GM23338 (cell line): ENCODE data around the gene PDLIM5. TPM values are rescaled to one million over a fixed set of nuclear protein-coding genes. Genes with fewer than 3 reads are reported as not detected.

Experiments used
- ATAC-seq: fragments of 200-7000 bp; cut with Tn5 transposase; 3 replicates; pipeline ENCODE4 v1.9.1; 2020
- DNase-seq: peaks from one replicate; pipeline ENCODE4 v3.0.0-alpha.2; 2015; ENCODE audit warnings: low spot score
- H2AFZ ChIP-seq: fragments of 200-600 bp; sonication (generic); 2 replicates; pipeline ENCODE4 v1.8.0; 2016; ENCODE audit warnings: antibody characterized with exemption, mild to moderate bottlenecking, moderate library complexity
- H3F3A ChIP-seq: fragments of 200-600 bp; sonication (generic); replicated peaks from 2 replicates; pipeline ENCODE4 v1.8.0; 2017; ENCODE audit warnings: antibody characterized with exemption, mixed run types, low read depth
- H3K27ac ChIP-seq: fragments of 200-600 bp; sonication (generic); 2 replicates; pipeline ENCODE4 v1.6.1; 2016; ENCODE audit warnings: low read depth
- H3K27me3 ChIP-seq: fragments of 200-600 bp; sonication (generic); 2 replicates; pipeline ENCODE4 v1.8.0; 2016; ENCODE audit warnings: mild to moderate bottlenecking, mixed run types, moderate library complexity; ENCODE audit not compliant: insufficient read depth
- H3K36me3 ChIP-seq: fragments of 200-600 bp; sonication (generic); 2 replicates; pipeline ENCODE4 v1.8.0; 2016; ENCODE audit warnings: mild to moderate bottlenecking; ENCODE audit not compliant: insufficient read depth
- H3K4me1 ChIP-seq: fragments of 200-600 bp; sonication (generic); 2 replicates; pipeline ENCODE4 v1.8.0; 2016; ENCODE audit warnings: mild to moderate bottlenecking, moderate library complexity; ENCODE audit not compliant: insufficient read depth
- H3K4me2 ChIP-seq: fragments of 200-600 bp; sonication (generic); 2 replicates; pipeline ENCODE4 v1.7.1; 2017; ENCODE audit warnings: mixed run types
- H3K4me3 ChIP-seq: fragments of 200-600 bp; sonication (generic); 2 replicates; pipeline ENCODE4 v1.6.1; 2016; ENCODE audit warnings: mixed run types
- H3K79me2 ChIP-seq: fragments of 200-600 bp; sonication (generic); replicated peaks from 2 replicates; pipeline ENCODE4 v1.8.0; 2017; ENCODE audit warnings: mild to moderate bottlenecking; ENCODE audit not compliant: insufficient read depth
- H3K9me2 ChIP-seq: fragments of 200-600 bp; sonication (generic); 2 replicates; pipeline ENCODE4 v1.8.0; 2017; ENCODE audit not compliant: insufficient read depth
- H4K20me1 ChIP-seq: fragments of 200-600 bp; sonication (generic); replicated peaks from 2 replicates; pipeline ENCODE4 v1.8.0; 2017; ENCODE audit warnings: mild to moderate bottlenecking; ENCODE audit not compliant: insufficient read depth
- H3K27ac Mint-ChIP-seq: 2 replicates; pipeline ENCODE4 v1.8.0; 2020; ENCODE audit warnings: inconsistent platforms, mild to moderate bottlenecking, moderate library complexity, mixed read lengths
- H3K27me3 Mint-ChIP-seq: 3 replicates; pipeline ENCODE4 v1.8.0; 2022; ENCODE audit warnings: low read depth, mild to moderate bottlenecking, moderate library complexity, mixed read lengths, inconsistent platforms; ENCODE audit not compliant: insufficient read depth, poor library complexity
- H3K36me3 Mint-ChIP-seq: 3 replicates; pipeline ENCODE4 v1.8.0; 2021; ENCODE audit warnings: low read depth, mild to moderate bottlenecking, inconsistent platforms, moderate library complexity, mixed read lengths
- H3K4me1 Mint-ChIP-seq: 3 replicates; pipeline ENCODE4 v1.8.0; 2020; ENCODE audit warnings: mild to moderate bottlenecking, inconsistent platforms, mixed read lengths
- H3K4me3 Mint-ChIP-seq: 3 replicates; pipeline ENCODE4 v1.8.0; 2021; ENCODE audit warnings: moderate library complexity, mild to moderate bottlenecking, inconsistent platforms, mixed read lengths
- H3K9me3 Mint-ChIP-seq: 3 replicates; pipeline ENCODE4 v1.8.0; 2020; ENCODE audit warnings: moderate library complexity, mild to moderate bottlenecking, inconsistent platforms, mixed read lengths
- CREB1 ChIP-seq: fragments of 250-450 bp; sonication (Bioruptor Pico); IDR thresholded peaks from 2 replicates; pipeline ENCODE4 v1.5.0; 2020; ENCODE audit warnings: low read depth, mild to moderate bottlenecking, moderate library complexity
- CTCF ChIP-seq, 2 experiments: fragments of 200-600 bp in 1 of 2; sonication (generic) in 1 of 2; conservative IDR thresholded peaks; 2 replicates each; pipeline versions ENCODE4 v1.5.1 to v1.6.1; 2016 to 2017; ENCODE audit warnings: antibody characterized with exemption in 2 of 2, low read depth in 2 of 2, mild to moderate bottlenecking in 2 of 2, moderate library complexity in 1 of 2
- EZH2 ChIP-seq: fragments of 200-600 bp; sonication (generic); IDR thresholded peaks from one replicate; pipeline ENCODE4 v1.8.0; 2017; ENCODE audit warnings: antibody characterized with exemption, mild to moderate bottlenecking, low read depth; ENCODE audit not compliant: unreplicated experiment
- JUNB ChIP-seq: IDR thresholded peaks from one replicate; pipeline ENCODE4 v1.6.1; 2016; ENCODE audit warnings: antibody characterized with exemption; ENCODE audit not compliant: unreplicated experiment
- NANOG ChIP-seq: IDR thresholded peaks from 2 replicates; pipeline ENCODE4 v1.6.1; 2016; ENCODE audit warnings: antibody characterized with exemption, borderline replicate concordance
- ZNF114 ChIP-seq: fragments of 250-450 bp; sonication (Bioruptor Pico); IDR thresholded peaks from 2 replicates; pipeline ENCODE4 v1.5.0; 2020; ENCODE audit warnings: mild to moderate bottlenecking, moderate library complexity
- ZNF331 ChIP-seq: fragments of 250-450 bp; sonication (Bioruptor Pico); IDR thresholded peaks from 2 replicates; pipeline ENCODE4 v1.5.0; 2020; ENCODE audit warnings: low read depth, mild to moderate bottlenecking, moderate library complexity
- polyA plus RNA-seq: library from polyadenylated mRNA; unstranded; fragments of >200 nt; fragmentation: Nextera tagmentation; extraction: Ambion mirVana; gene quantifications from 2 replicates; pipeline ENCODE4 v1.2.1, GENCODE V29; 2016
- total RNA-seq: library from RNA; depleted of rRNA; stranded (reverse); fragments of >200 nt; shearing (Covaris generic); gene quantifications from 2 replicates; pipeline ENCODE4 v1.2.3, GENCODE V29; 2014
- TF ChIP-seq, protein P1 (sequence below): fragments of 250-450 bp; sonication (Bioruptor Pico); IDR thresholded peaks from 2 replicates; pipeline ENCODE4 v1.5.0; 2020; ENCODE audit warnings: mild to moderate bottlenecking, moderate library complexity
- TF ChIP-seq, protein P2 (sequence below): IDR thresholded peaks from 2 replicates; pipeline ENCODE4 v1.6.1; 2016; ENCODE audit warnings: antibody characterized with exemption

PDLIM5 gene
- total and polyA plus RNA-seq, 2 experiments from 2014 or later: 45.2 to 53.0 TPM

GRCh38 chr4:94448815-94449375, 2.8 kb upstream of the PDLIM5 start:
- no peak overlapping the region for H2AFZ ChIP-seq
- TF ChIP-seq EZH2 (no peak), CREB1 (CRISPR knock-in tag) (no peak), ZNF331 (CRISPR knock-in tag) (no peak), JUNB (no peak), ZNF114 (CRISPR knock-in tag) (no peak), CTCF (conservative IDR thresholded peaks at IDR 0.05; ENCODE audit: low read depth in 2 of 2) (no peak), NANOG (no peak)
- TF ChIP-seq, protein P1, sequence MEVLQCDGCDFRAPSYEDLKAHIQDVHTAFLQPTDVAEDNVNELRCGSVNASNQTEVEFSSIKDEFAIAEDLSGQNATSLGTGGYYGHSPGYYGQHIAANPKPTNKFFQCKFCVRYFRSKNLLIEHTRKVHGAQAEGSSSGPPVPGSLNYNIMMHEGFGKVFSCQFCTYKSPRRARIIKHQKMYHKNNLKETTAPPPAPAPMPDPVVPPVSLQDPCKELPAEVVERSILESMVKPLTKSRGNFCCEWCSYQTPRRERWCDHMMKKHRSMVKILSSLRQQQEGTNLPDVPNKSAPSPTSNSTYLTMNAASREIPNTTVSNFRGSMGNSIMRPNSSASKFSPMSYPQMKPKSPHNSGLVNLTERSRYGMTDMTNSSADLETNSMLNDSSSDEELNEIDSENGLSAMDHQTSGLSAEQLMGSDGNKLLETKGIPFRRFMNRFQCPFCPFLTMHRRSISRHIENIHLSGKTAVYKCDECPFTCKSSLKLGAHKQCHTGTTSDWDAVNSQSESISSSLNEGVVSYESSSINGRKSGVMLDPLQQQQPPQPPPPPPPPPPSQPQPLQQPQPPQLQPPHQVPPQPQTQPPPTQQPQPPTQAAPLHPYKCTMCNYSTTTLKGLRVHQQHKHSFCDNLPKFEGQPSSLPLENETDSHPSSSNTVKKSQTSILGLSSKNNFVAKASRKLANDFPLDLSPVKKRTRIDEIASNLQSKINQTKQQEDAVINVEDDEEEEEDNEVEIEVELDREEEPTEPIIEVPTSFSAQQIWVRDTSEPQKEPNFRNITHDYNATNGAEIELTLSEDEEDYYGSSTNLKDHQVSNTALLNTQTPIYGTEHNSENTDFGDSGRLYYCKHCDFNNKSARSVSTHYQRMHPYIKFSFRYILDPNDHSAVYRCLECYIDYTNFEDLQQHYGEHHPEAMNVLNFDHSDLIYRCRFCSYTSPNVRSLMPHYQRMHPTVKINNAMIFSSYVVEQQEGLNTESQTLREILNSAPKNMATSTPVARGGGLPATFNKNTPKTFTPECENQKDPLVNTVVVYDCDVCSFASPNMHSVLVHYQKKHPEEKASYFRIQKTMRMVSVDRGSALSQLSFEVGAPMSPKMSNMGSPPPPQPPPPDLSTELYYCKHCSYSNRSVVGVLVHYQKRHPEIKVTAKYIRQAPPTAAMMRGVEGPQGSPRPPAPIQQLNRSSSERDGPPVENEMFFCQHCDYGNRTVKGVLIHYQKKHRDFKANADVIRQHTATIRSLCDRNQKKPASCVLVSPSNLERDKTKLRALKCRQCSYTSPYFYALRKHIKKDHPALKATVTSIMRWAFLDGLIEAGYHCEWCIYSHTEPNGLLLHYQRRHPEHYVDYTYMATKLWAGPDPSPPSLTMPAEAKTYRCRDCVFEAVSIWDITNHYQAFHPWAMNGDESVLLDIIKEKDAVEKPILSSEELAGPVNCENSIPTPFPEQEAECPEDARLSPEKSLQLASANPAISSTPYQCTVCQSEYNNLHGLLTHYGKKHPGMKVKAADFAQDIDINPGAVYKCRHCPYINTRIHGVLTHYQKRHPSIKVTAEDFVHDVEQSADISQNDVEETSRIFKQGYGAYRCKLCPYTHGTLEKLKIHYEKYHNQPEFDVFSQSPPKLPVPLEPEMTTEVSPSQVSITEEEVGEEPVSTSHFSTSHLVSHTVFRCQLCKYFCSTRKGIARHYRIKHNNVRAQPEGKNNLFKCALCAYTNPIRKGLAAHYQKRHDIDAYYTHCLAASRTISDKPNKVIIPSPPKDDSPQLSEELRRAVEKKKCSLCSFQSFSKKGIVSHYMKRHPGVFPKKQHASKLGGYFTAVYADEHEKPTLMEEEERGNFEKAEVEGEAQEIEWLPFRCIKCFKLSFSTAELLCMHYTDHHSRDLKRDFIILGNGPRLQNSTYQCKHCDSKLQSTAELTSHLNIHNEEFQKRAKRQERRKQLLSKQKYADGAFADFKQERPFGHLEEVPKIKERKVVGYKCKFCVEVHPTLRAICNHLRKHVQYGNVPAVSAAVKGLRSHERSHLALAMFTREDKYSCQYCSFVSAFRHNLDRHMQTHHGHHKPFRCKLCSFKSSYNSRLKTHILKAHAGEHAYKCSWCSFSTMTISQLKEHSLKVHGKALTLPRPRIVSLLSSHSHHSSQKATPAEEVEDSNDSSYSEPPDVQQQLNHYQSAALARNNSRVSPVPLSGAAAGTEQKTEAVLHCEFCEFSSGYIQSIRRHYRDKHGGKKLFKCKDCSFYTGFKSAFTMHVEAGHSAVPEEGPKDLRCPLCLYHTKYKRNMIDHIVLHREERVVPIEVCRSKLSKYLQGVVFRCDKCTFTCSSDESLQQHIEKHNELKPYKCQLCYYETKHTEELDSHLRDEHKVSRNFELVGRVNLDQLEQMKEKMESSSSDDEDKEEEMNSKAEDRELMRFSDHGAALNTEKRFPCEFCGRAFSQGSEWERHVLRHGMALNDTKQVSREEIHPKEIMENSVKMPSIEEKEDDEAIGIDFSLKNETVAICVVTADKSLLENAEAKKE (CRISPR knock-in tag): no peak
- TF ChIP-seq, protein P2, sequence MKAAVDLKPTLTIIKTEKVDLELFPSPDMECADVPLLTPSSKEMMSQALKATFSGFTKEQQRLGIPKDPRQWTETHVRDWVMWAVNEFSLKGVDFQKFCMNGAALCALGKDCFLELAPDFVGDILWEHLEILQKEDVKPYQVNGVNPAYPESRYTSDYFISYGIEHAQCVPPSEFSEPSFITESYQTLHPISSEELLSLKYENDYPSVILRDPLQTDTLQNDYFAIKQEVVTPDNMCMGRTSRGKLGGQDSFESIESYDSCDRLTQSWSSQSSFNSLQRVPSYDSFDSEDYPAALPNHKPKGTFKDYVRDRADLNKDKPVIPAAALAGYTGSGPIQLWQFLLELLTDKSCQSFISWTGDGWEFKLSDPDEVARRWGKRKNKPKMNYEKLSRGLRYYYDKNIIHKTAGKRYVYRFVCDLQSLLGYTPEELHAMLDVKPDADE: no peak
- H3K4me2 ChIP-seq: no peak overlapping the region
- Mint-ChIP-seq H3K4me3 (no peak overlapping the region), H3K4me1 (peaks cover 16% of the 10 kb centered on the region), H3K9me3 (no peaks in the 10 kb centered on the region), H3K27ac (no peak overlapping the region), H3K36me3 (no peaks in the 10 kb centered on the region), H3K27me3 (peaks cover 11% of the 10 kb centered on the region)
- no peak for DNase-seq
- H3K4me1 ChIP-seq: peaks cover 10% of the 10 kb centered on the region
- peaks cover 7% of the 10 kb centered on the region for H3K79me2 ChIP-seq
- H3K27me3 ChIP-seq: peaks cover 5% of the 10 kb centered on the region; the same call in 1 of the 2 replicates
- 0 out of 2 replicates have a peak, but pooled peaks cover 3% of the 10 kb centered on the region for H3K9me2 ChIP-seq
- no peak overlapping the region for H3K4me3 ChIP-seq
- H3F3A ChIP-seq: no peaks in the 10 kb centered on the region
- no peak overlapping the region for H3K27ac ChIP-seq
- no peak for ATAC-seq
- H4K20me1 ChIP-seq: no peaks in the 10 kb centered on the region
- no peaks in the 10 kb centered on the region for H3K36me3 ChIP-seq
